Smooth muscle cell (in vitro differentiated cells): ENCODE measurements around the gene NABP2. TPM values are rescaled to one million over a fixed set of nuclear protein-coding genes. Genes with fewer than 3 reads are reported as not detected.

ENCODE experiments used
- DNase-seq: peaks from one replicate; lab custom pipeline; 2025; ENCODE audit not compliant: unreplicated experiment; lab: John Stamatoyannopoulos, UW
- H2AFZ ChIP-seq: fragments of 200-600 bp; sonication (generic); 2 replicates; pipeline ENCODE4 v1.6.0; 2016; ENCODE audit warnings: antibody characterized with exemption, low read depth, mild to moderate bottlenecking
- H3F3A ChIP-seq: fragments of 200-600 bp; sonication (generic); 2 replicates; pipeline ENCODE4 v1.6.0; 2017; ENCODE audit warnings: antibody characterized with exemption, low read depth
- H3K27ac ChIP-seq: fragments of 200-600 bp; sonication (generic); 2 replicates; pipeline ENCODE4 v1.5.1; 2016; ENCODE audit warnings: low read depth, mild to moderate bottlenecking
- H3K27me3 ChIP-seq: fragments of 200-600 bp; sonication (generic); 2 replicates; pipeline ENCODE4 v1.6.1; 2016; ENCODE audit warnings: low read depth, mild to moderate bottlenecking
- H3K36me3 ChIP-seq: fragments of 200-600 bp; sonication (generic); 2 replicates; pipeline ENCODE4 v1.5.1; 2016; ENCODE audit warnings: low read depth
- H3K4me1 ChIP-seq: fragments of 200-600 bp; sonication (generic); 2 replicates; pipeline ENCODE4 v1.5.1; 2016; ENCODE audit warnings: low read depth
- H3K4me2 ChIP-seq: fragments of 200-600 bp; sonication (generic); 2 replicates; pipeline ENCODE4 v1.6.0; 2016; ENCODE audit warnings: mild to moderate bottlenecking
- H3K4me3 ChIP-seq: fragments of 200-600 bp; sonication (generic); 2 replicates; pipeline ENCODE4 v1.5.1; 2016; ENCODE audit warnings: mild to moderate bottlenecking
- H3K79me2 ChIP-seq: fragments of 200-600 bp; sonication (generic); 2 replicates; pipeline ENCODE4 v1.6.0; 2016; ENCODE audit warnings: low read depth, mild to moderate bottlenecking
- H3K9ac ChIP-seq: fragments of 200-600 bp; sonication (generic); 2 replicates; pipeline ENCODE4 v1.6.0; 2016; ENCODE audit warnings: low read depth
- H3K9me3 ChIP-seq: fragments of 200-600 bp; sonication (generic); replicated peaks from 2 replicates; pipeline ENCODE4 v1.5.1; 2016; ENCODE audit warnings: low read depth
- H4K20me1 ChIP-seq: fragments of 200-600 bp; sonication (generic); 2 replicates; pipeline ENCODE4 v1.6.0; 2016; ENCODE audit warnings: low read depth
- CTCF ChIP-seq: fragments of 200-600 bp; sonication (generic); IDR thresholded peaks from 2 replicates; pipeline ENCODE4 v1.5.1; 2017; ENCODE audit warnings: borderline replicate concordance, mild to moderate bottlenecking, antibody characterized with exemption; ENCODE audit not compliant: insufficient read depth, poor library complexity, severe bottlenecking
- WGBS: methylation state at CpG from one replicate; pipeline ENCODE4 v1.1.7; 2016; ENCODE audit warnings: low lambda C conversion rate; 5-methylcytosine and 5-hydroxymethylcytosine counted together
- polyA plus RNA-seq: library from polyadenylated mRNA; unstranded; fragments of >200 nt; fragmentation: Nextera tagmentation; extraction: Ambion mirVana; gene quantifications from 2 replicates; pipeline ENCODE4 v1.2.1, GENCODE V29; 2016
- total RNA-seq: library from RNA; depleted of rRNA; stranded (reverse); fragments of >200 nt; gene quantifications from 2 replicates; pipeline ENCODE4 v1.2.3, GENCODE V29; 2014

The NABP2 gene
- total and polyA plus RNA-seq, 2 experiments from 2014 or later: 14.2 to 33.8 TPM

- H4K20me1 ChIP-seq: peaks cover 45% of the 10 kb centered on the region
- no peaks in the 10 kb centered on the region for H3K9me3 ChIP-seq
- H2AFZ ChIP-seq: peak overlapping the region; percentile 72
- peaks cover 13% of the 10 kb centered on the region for H3K36me3 ChIP-seq
- under 1% methylated on average over 26 of the region's 27 CpGs for WGBS
- peak overlapping the region; percentile 87 for H3K9ac ChIP-seq
- no peaks in the 10 kb centered on the region for H3K27me3 ChIP-seq
- peak overlapping the region; percentile 99 for H3K4me3 ChIP-seq
- peaks cover 19% of the 10 kb centered on the region for H3K4me1 ChIP-seq
- peaks cover 29% of the 10 kb centered on the region for H3K79me2 ChIP-seq
- DNase-seq: no peak
- peak overlapping the region; percentile 68 for H3K27ac ChIP-seq
- H3F3A ChIP-seq: peaks cover 15% of the 10 kb centered on the region
- peak; percentile 5 for TF ChIP-seq CTCF
- H3K4me2 ChIP-seq: peak overlapping the region; percentile 99
Measured at GRCh38 chr12:56257491-56258067, 33.4 kb downstream of the NABP2 start.

GRCh38 chr12:56258068-56258819 is 34.1 kb downstream of the NABP2 start, which contains the start of gene ANKRD52:
TSS of gene ANKRD52 (minus strand) at chr12:56258384. CDS start at chr12:56258269, 115 bp downstream.
- H3K79me2 ChIP-seq: peaks cover 29% of the 10 kb centered on the region
- peak within 1 kb of the TSS; percentile 99 for H3K4me2 ChIP-seq
- DNase-seq: peak; percentile 85
- H4K20me1 ChIP-seq: peaks cover 39% of the 10 kb centered on the region
- no peaks in the 10 kb centered on the region for H3K9me3 ChIP-seq
- under 1% methylated on average over 27 of the region's 78 CpGs for WGBS
- H3K4me3 ChIP-seq: peak within 1 kb of the TSS; percentile 99
- peaks cover 7% of the 10 kb centered on the region for H3K36me3 ChIP-seq
- H3K27me3 ChIP-seq: no peaks in the 10 kb centered on the region
- peak within 1 kb of the TSS; percentile 100 for H2AFZ ChIP-seq
- TF ChIP-seq CTCF: peak; percentile 66
- peak within 1 kb of the TSS; percentile 69 for H3K27ac ChIP-seq
- peak within 1 kb of the TSS; percentile 87 for H3K9ac ChIP-seq
- peaks cover 19% of the 10 kb centered on the region for H3K4me1 ChIP-seq
- peaks cover 15% of the 10 kb centered on the region for H3F3A ChIP-seq

- peaks cover 19% of the 10 kb centered on the region for H3K4me1 ChIP-seq
- H2AFZ ChIP-seq: peak overlapping the region; percentile 100
- H3K4me2 ChIP-seq: peak overlapping the region; percentile 99
- 28% methylated on average over 9 of the region's 9 CpGs for WGBS
- no peaks in the 10 kb centered on the region for H3K9me3 ChIP-seq
- peak overlapping the region; percentile 69 for H3K27ac ChIP-seq
- H3K9ac ChIP-seq: peak overlapping the region; percentile 87
- peak overlapping the region; percentile 99 for H3K4me3 ChIP-seq
- H3F3A ChIP-seq: peaks cover 15% of the 10 kb centered on the region
- no peak for TF ChIP-seq CTCF
- no peaks in the 10 kb centered on the region for H3K27me3 ChIP-seq
- no peak for DNase-seq
- peaks cover 3% of the 10 kb centered on the region for H3K36me3 ChIP-seq
- peaks cover 29% of the 10 kb centered on the region for H3K79me2 ChIP-seq
- H4K20me1 ChIP-seq: peaks cover 35% of the 10 kb centered on the region
Measured at GRCh38 chr12:56258820-56259183, 34.7 kb downstream of the NABP2 start.
